ENCODE data around the gene IL17RD.

IL17RD gene

GRCh38 chr3:57098418-57099310 lies 66.5 kb downstream of the IL17RD start:
- Histone ChIP-seq H3K9ac (ENCODE audit: low read depth, low read length) (no peak overlapping the region), H3K9me3 (replicated peaks; ENCODE audit: low read length) (no peaks in the 10 kb centered on the region), H3K27me3 (ENCODE audit: control insufficient read depth, insufficient read depth, low read length) (no peaks in the 10 kb centered on the region), H3K4me3 (ENCODE audit: low read length) (no peak overlapping the region), H3K36me3 (ENCODE audit: insufficient read depth, low read length) (no peaks in the 10 kb centered on the region), H3K4me2 (ENCODE audit: low read length) (no peak overlapping the region), H3K4me1 (ENCODE audit: control insufficient read depth, insufficient read depth, low read length) (peaks cover 14% of the 10 kb centered on the region)

- Histone ChIP-seq H3K9me3 (replicated peaks; ENCODE audit: low read length) (no peaks in the 10 kb centered on the region), H3K4me3 (ENCODE audit: low read length) (no peak overlapping the region), H3K9ac (ENCODE audit: low read depth, low read length) (no peak overlapping the region), H3K27me3 (ENCODE audit: control insufficient read depth, insufficient read depth, low read length) (no peaks in the 10 kb centered on the region), H3K36me3 (ENCODE audit: insufficient read depth, low read length) (no peaks in the 10 kb centered on the region), H3K4me1 (ENCODE audit: control insufficient read depth, insufficient read depth, low read length) (peaks cover 14% of the 10 kb centered on the region), H3K4me2 (ENCODE audit: low read length) (no peak overlapping the region)
Measured at GRCh38 chr3:57097536-57097935, 67.6 kb downstream of the IL17RD start.

- Histone ChIP-seq H3K4me2 (ENCODE audit: low read length) (no peak overlapping the region), H3K4me1 (ENCODE audit: control insufficient read depth, insufficient read depth, low read length) (peaks cover 28% of the 10 kb centered on the region), H3K27me3 (ENCODE audit: control insufficient read depth, insufficient read depth, low read length) (no peaks in the 10 kb centered on the region), H3K36me3 (ENCODE audit: insufficient read depth, low read length) (no peaks in the 10 kb centered on the region), H3K9ac (ENCODE audit: low read depth, low read length) (no peak overlapping the region), H3K9me3 (replicated peaks; ENCODE audit: low read length) (no peaks in the 10 kb centered on the region), H3K4me3 (ENCODE audit: low read length) (no peak overlapping the region)
Measured at GRCh38 chr3:57095363-57095762, 69.8 kb downstream of the IL17RD start.

GRCh38 chr3:57094575-57094974 lies 70.6 kb downstream of the IL17RD start:
- Histone ChIP-seq H3K9me3 (replicated peaks; ENCODE audit: low read length) (no peaks in the 10 kb centered on the region), H3K4me2 (ENCODE audit: low read length) (peak overlapping the region; percentile 24), H3K4me3 (ENCODE audit: low read length) (no peak overlapping the region), H3K9ac (ENCODE audit: low read depth, low read length) (no peak overlapping the region), H3K36me3 (ENCODE audit: insufficient read depth, low read length) (no peaks in the 10 kb centered on the region), H3K27me3 (ENCODE audit: control insufficient read depth, insufficient read depth, low read length) (no peaks in the 10 kb centered on the region), H3K4me1 (ENCODE audit: control insufficient read depth, insufficient read depth, low read length) (peaks cover 28% of the 10 kb centered on the region)

- Histone ChIP-seq H3K4me1 (ENCODE audit: control insufficient read depth, insufficient read depth, low read length) (peaks cover 28% of the 10 kb centered on the region), H3K36me3 (ENCODE audit: insufficient read depth, low read length) (no peaks in the 10 kb centered on the region), H3K27me3 (ENCODE audit: control insufficient read depth, insufficient read depth, low read length) (no peaks in the 10 kb centered on the region), H3K9ac (ENCODE audit: low read depth, low read length) (no peak overlapping the region), H3K4me2 (ENCODE audit: low read length) (peak overlapping the region; percentile 24), H3K4me3 (ENCODE audit: low read length) (no peak overlapping the region), H3K9me3 (replicated peaks; ENCODE audit: low read length) (no peaks in the 10 kb centered on the region)
Measured at GRCh38 chr3:57093971-57094535, 71.1 kb downstream of the IL17RD start.

- H3K4me3 ChIP-seq (ENCODE audit: low read length) = no peak overlapping the region
- H3K27me3 ChIP-seq (ENCODE audit: control insufficient read depth, insufficient read depth, low read length) = no peaks in the 10 kb centered on the region
- H3K9me3 ChIP-seq (replicated peaks; ENCODE audit: low read length) = no peaks in the 10 kb centered on the region
- no peak overlapping the region for H3K9ac ChIP-seq (ENCODE audit: low read depth, low read length)
- H3K4me1 ChIP-seq (ENCODE audit: control insufficient read depth, insufficient read depth, low read length) = peaks cover 28% of the 10 kb centered on the region
- no peak overlapping the region for H3K4me2 ChIP-seq (ENCODE audit: low read length)
- no peaks in the 10 kb centered on the region for H3K36me3 ChIP-seq (ENCODE audit: insufficient read depth, low read length)
Measured at GRCh38 chr3:57093489-57093888, 71.7 kb downstream of the IL17RD start.

GRCh38 chr3:57091521-57092273 lies 73.5 kb downstream of the IL17RD start:
- Histone ChIP-seq H3K4me3 (ENCODE audit: low read length) (no peak overlapping the region), H3K36me3 (ENCODE audit: insufficient read depth, low read length) (no peaks in the 10 kb centered on the region)

GRCh38 chr3:57089043-57089442 lies 76.1 kb downstream of the IL17RD start:
- Histone ChIP-seq H3K9ac (ENCODE audit: low read depth, low read length) (no peak overlapping the region), H3K4me2 (ENCODE audit: low read length) (no peak overlapping the region), H3K27me3 (ENCODE audit: control insufficient read depth, insufficient read depth, low read length) (no peaks in the 10 kb centered on the region)

More at GRCh38 chr3:57091521-57092273, 73.5 kb downstream of the IL17RD start:
- Histone ChIP-seq H3K27me3 (ENCODE audit: control insufficient read depth, insufficient read depth, low read length) (no peaks in the 10 kb centered on the region), H3K4me1 (ENCODE audit: control insufficient read depth, insufficient read depth, low read length) (peaks cover 28% of the 10 kb centered on the region), H3K4me2 (ENCODE audit: low read length) (peak overlapping the region; percentile 19), H3K9me3 (replicated peaks; ENCODE audit: low read length) (no peaks in the 10 kb centered on the region), H3K9ac (ENCODE audit: low read depth, low read length) (no peak overlapping the region)

GRCh38 chr3:57088503-57088902 lies 76.7 kb downstream of the IL17RD start:
- Histone ChIP-seq H3K4me1 (ENCODE audit: control insufficient read depth, insufficient read depth, low read length) (peaks cover 14% of the 10 kb centered on the region), H3K4me2 (ENCODE audit: low read length) (no peak overlapping the region), H3K9ac (ENCODE audit: low read depth, low read length) (no peak overlapping the region), H3K27me3 (ENCODE audit: control insufficient read depth, insufficient read depth, low read length) (no peaks in the 10 kb centered on the region), H3K36me3 (ENCODE audit: insufficient read depth, low read length) (no peaks in the 10 kb centered on the region), H3K4me3 (ENCODE audit: low read length) (no peak overlapping the region), H3K9me3 (replicated peaks; ENCODE audit: low read length) (no peaks in the 10 kb centered on the region)

More at GRCh38 chr3:57089043-57089442, 76.1 kb downstream of the IL17RD start:
- Histone ChIP-seq H3K36me3 (ENCODE audit: insufficient read depth, low read length) (no peaks in the 10 kb centered on the region), H3K9me3 (replicated peaks; ENCODE audit: low read length) (no peaks in the 10 kb centered on the region), H3K4me1 (ENCODE audit: control insufficient read depth, insufficient read depth, low read length) (peaks cover 16% of the 10 kb centered on the region), H3K4me3 (ENCODE audit: low read length) (no peak overlapping the region)

GRCh38 chr3:57087361-57088092 lies 77.6 kb downstream of the IL17RD start:
- Histone ChIP-seq H3K36me3 (ENCODE audit: insufficient read depth, low read length) (no peaks in the 10 kb centered on the region), H3K4me3 (ENCODE audit: low read length) (no peak overlapping the region), H3K9ac (ENCODE audit: low read depth, low read length) (no peak overlapping the region), H3K4me2 (ENCODE audit: low read length) (no peak overlapping the region), H3K9me3 (replicated peaks; ENCODE audit: low read length) (no peaks in the 10 kb centered on the region), H3K27me3 (ENCODE audit: control insufficient read depth, insufficient read depth, low read length) (no peaks in the 10 kb centered on the region), H3K4me1 (ENCODE audit: control insufficient read depth, insufficient read depth, low read length) (peaks cover 14% of the 10 kb centered on the region)

- Histone ChIP-seq H3K9ac (ENCODE audit: low read depth, low read length) (no peak overlapping the region), H3K36me3 (ENCODE audit: insufficient read depth, low read length) (no peaks in the 10 kb centered on the region), H3K4me3 (ENCODE audit: low read length) (no peak overlapping the region), H3K27me3 (ENCODE audit: control insufficient read depth, insufficient read depth, low read length) (no peaks in the 10 kb centered on the region), H3K9me3 (replicated peaks; ENCODE audit: low read length) (no peaks in the 10 kb centered on the region), H3K4me1 (ENCODE audit: control insufficient read depth, insufficient read depth, low read length) (peaks cover 6% of the 10 kb centered on the region), H3K4me2 (ENCODE audit: low read length) (no peak overlapping the region)
Measured at GRCh38 chr3:57086201-57086600, 79.0 kb downstream of the IL17RD start.
